ENCODE measurements around the gene HIVEP3.

Gene HIVEP3

DNA sequence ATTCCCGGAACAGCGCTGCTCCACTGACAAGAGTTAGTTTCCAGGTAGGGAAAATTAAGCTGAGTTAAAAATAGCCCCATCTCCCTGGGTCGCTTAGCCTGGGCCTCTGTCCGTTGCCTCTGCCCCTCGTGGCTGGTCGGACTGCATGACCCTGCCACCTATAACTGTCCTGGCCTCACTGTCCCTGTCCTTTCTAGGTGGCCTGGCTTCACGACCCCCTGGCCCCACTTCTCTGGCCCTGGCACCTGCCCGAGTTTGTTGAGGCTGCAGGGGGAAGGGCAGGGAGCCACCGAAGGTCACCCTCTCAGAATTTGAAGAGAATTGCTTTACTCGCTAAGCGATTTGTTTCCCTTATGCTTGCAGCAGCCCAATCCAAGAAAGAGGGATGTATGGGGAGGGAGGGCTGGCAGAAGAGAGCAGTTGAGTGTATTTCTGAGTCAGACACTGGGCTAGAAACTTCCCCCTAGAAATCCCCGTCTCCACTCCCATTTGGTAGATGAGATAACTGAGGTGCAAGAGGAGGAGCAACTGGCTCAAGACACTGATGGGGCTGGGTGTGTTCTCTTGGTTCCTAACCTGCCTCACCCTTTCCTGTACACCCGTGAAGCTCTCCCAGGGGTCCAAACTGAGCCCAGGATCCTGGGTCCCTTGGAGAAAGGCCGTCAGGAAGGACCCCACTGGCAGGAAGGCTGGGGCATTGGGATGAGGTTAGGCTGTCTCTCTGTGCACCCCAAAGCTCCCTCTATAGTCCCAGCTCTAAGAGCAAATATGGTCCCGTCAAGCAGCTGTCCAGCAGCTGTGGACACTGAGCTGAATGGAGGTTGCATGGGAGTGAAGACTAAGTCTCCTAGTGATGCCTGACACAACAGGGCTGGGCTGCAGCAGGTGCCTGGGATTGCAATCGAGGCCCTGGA, 431.3 kb downstream of the HIVEP3 start:
- DNase-seq = no peak

- no peak for DNase-seq
Measured at GRCh38 chr1:41486371-41487125, 432.2 kb downstream of the HIVEP3 start.

GRCh38 chr1:41486053-41486370, 432.7 kb downstream of the HIVEP3 start:
- no peak for DNase-seq

- DNase-seq = no peak
Measured at GRCh38 chr1:41485605-41486004, 433.1 kb downstream of the HIVEP3 start.

DNA sequence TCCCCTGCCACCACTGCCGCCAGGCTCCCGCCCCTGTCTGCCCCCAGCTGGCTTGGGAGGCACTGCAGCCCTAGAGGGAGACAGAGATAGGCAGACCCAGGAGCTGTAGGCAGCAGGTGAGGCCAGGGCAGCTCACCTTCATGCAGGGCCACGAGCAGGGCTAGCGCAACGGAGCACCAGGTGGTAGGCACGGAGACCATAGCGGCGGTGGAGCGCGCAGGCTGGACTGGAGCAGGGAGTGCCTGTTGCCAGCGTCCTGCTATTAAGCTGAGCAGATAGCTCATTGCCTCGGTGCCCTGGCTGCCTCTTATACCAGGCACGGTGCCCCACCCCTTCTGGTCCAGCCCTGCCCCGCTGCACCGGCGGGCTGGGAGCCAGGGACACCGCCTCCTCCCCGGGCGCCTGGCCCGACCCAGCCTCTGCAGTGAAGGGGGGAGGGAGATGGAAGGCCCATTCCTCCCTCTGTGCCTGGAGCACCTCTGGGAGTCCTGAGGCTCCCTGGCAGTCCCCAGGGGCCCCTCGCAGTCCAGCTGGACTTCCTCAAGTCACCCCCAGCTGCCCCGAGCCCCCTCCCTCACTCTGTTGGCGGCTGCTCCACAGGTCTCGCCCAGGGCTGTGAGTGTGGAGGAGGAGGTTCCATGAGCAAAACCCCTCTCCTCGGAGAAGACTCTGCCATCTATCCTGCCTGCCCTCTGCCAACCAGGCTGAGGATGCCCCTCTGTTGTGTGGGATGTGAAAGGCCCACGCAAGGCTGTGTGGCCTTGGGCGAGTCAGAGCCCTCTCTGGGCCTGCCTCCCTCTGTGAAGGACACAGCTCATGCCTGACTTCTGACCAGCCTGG, 434.1 kb downstream of the HIVEP3 start, which contains the start of gene EDN2:
EDN2 (minus strand) TSS at position 282 of the 840 bp plus-strand sequence; CDS start at position 200, 82 bp downstream.
- no peak for DNase-seq

DNA sequence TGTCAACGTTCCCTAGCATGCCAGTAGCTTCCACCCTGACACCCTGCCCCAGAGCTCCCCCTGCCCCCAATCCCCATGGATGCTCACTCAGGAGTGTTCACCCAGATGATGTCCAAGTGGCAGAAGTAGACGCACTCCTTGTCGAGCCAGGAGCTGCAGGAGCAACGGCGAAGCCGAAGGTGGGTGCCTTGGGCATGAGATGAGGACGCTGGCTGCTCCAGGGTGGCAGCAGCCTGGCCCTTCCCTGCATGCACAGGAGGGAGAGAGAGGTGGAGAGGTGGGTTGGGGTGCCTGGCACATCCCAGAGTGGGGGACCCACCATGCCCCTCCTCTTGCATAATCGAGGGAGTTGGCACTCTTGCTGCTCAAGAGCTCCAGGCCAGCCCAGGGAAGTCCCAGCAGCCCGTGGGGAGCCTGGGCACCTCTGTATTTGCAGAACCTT, 434.7 kb downstream of the HIVEP3 start:
- DNase-seq = no peak

DNA sequence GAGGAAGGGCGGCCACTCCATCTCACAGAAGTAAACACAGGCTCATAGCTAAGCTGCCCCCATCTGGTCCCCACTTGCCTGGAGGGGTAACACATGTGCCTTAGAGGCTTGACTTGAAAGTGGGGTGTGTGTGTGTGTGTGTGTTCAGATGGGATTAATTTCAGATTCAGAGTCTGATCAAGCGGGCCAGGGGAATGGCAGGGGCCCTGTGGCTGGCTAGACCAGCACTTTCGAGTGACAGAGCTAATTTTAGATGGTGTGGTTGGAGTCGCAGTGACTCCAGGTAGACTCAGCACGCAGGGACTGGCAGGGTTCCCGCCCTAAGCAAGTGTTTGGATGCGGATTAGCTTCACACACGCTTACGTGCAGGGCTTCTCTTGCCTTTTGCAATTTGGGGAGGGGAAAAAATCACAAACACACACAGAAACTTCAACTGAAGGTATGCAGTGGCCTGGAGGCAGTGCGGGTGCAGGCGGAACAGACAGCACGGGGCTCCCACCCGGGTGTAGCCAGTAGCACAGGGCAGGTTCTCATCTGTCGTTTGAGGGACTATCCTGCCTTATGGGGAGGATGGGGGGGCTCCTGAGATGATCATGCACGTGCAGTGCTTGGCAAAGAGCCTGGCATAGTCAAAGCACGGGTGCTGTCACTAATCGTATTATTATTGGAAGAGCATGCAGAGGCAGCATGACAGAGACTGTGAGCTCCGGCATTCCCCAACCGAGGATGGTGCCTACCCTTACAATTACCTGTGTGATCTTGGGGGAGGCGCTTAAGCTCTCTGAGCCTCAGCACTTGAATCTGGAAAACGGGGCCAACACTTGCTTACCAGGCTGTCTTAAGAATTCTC, 435.5 kb downstream of the HIVEP3 start:
- DNase-seq = no peak

DNA sequence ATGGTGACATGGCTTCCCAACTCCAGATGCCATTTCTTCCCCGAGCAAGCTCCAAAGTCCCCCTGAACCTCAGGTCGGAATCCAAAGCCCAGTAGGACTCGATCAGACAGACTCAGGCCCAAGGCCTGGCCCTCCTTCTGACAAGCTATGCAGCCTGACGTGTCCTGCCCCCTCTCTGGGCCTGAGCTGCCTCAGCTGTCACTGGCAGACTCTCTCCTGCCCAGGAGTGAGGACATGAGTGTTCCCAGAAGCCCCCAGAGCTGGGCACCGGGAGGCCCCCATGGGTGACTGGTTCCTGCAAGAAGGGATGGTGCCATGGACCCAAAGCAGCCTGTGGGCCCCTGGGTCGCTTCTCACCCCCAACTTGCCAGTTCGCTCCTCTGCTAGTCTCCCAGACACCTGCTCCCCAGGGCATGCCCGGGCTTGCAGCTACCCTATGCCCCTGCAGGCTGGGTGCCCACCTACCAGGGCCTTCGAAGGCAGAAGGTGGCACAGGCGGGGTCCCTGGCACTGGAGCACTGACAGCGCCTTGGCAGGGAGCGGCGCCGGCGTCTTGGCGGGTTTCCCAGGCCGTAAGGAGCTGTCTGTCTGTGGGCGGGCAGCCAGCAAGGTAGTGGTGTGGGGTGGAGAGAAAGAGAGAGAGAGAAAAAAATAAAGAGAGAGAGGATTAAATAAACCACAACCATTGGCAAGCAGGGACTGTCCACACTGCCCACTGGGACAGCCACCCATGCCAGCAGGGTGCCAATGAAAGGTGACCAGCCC, 436.5 kb downstream of the HIVEP3 start:
- DNase-seq = no peak

DNA sequence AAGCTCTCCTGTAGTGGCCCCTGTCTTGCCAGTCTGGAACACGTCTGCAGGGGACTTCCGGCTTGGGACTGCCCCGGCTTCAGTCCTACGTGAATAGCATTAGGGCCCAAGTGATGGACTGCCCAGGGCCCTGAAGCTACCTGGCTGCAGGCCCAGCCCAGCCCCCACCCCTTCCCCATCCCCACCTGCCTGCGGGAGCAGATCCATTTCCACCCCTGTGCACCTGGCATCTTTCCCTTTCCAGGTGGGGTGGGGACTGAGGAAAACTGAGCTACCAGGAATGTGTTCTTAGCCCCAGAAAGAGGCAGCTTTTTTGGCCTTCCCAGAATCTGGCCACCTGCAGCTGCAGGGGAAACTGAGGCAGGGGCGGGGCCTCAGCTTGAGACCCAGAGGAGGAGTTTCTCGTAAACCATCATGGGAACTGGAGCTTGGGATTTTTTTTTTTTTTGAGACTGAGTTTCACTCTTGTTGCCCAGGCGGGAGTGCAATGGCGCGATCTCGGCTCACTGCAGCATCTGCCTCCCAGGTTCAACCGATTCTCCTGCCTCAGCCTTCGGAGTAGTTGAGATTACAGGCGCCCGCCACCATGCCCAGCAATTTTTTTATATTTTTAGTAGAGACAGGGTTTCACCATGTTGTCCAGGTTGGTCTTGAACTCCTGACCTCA, 437.5 kb downstream of the HIVEP3 start:
- DNase-seq = no peak

GRCh38 chr1:41480204-41481108, 438.3 kb downstream of the HIVEP3 start:
- DNase-seq = no peak

DNA sequence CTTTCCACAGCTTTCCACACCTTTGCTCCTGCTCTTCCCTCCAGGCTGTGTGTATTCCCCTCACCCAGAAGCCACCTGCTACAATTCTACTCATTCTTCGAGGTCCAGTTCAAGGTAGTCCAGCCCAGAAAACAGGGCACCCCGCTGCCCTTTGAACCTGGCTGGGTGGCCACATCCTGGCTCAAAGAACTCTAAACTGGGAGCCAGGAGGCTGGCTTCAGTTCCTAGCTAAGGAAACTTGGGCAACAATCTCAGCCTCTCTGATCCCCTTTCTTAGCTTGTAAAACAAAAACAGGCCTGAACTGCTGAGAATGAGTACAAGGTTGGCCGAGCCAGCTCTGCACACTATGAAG, 438.9 kb downstream of the HIVEP3 start:
- no peak for DNase-seq

GRCh38 chr1:41479000-41479807, 439.5 kb downstream of the HIVEP3 start:
- no peak for DNase-seq

DNA sequence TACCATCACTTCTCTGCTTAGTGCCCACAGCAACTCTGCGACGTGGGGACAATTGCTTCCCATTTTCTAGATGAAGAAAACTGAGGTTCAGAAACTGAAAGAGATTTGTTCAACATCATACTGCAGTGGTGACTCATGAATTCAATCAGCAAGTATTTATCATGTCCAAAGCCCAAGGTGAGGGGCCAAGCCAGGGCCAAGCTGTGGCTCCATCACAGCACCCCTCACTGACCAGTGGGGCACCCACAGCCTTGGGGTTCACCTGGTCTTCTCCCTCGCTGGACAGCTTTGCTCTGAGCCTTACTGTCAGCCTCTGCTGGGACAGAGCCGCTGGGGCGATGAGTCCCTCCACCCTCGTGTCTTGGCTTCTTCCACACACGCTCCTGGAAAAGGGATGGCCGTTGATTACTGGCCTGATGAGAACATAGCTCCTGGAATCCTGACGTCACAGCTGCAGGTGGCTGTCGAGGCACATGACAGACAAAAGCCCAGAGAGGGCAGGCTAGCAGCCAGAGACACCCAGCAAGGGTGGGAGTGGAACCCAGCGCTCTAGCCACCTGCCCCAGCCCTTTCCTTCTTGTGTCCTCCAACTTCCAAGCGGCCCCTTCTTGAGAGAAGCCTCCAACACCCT, 440.5 kb downstream of the HIVEP3 start:
- DNase-seq = no peak

DNA sequence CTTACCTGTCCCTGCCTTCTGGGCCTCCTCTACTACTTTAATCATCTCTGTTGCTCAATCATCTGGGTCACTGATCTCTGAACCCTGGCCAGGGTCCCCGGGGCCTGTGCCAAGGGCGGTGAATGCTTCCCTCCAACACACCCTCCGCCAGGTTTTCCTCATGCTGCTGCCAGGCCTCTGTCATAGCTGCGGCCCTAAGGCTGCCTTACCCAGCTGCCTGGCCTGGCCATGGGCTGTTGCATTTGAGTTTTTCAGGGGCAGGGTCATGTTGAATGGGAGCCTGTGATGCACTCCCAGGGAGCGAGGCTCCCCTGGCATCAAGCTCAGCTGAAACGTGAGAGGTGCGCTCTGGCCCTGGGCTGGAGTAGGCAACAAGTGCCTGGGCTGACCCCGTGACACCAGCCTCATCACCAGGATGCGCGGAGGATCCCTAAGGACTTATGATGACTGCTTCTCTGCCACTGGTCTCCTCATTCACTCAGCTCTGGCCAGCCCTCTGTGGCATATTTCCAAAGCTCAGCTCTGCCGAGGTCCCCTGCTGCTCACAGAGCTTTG, 441.8 kb downstream of the HIVEP3 start:
- no peak for DNase-seq

DNA sequence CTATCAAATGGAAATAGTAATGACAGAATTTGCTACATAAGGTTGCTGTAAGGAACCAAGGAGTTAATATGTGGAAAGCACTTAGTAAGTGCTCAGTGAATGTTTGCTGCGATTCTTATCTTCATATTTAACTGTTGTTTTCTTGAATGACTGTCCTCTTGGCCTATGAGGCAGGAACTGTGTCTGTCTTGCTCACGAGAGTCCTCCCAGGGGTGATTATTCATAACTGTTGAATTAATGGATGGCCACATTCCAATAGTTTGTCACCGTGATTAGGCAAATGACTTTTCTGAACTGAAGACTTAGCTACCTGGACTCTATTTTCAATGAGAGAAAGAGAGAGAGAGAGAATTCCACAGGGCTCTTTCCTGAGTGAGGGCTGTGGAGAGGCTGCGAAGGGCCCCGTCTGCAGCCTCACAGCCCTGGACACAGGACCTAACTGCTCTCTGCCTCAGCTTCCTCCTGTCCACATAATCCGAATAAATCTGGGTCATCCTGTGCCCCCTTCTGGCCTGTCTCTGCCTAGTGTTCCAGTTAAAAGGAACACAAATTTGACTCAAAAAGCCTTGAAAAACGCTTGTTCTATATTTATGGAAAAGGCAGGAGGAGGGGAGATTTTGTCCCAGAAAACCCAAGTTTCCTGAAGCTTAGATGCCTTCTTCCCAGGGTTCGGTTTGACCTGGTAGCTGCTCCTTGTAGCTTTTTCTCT, 442.7 kb downstream of the HIVEP3 start:
- no peak for DNase-seq

DNA sequence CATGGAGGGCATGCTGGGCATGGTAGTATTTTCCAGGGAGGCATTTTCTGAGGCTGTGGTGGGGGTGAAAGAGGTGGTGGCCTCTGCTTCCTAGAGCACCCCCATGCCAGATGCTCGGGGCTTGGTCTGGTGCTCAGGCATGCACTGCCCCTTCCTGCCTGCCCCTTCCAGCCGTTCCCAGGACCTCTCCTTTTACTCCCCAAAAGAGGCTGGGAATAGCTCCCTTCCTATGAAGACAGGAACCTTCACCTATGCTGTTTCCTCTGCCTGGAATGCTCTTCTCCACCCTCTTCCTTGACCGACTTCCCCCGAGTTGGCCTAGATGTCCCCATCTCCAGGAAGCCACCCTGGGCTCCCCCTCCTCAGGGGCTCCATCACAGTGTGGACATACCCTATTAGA, 443.4 kb downstream of the HIVEP3 start:
- DNase-seq = no peak
